RWPE1 (cell line): Measurements from ENCODE around the gene CDO1.

ENCODE experiments used
- CTCF ChIA-PET: fragments of 350-600 bp; sonication (Branson Sonifier 250); formaldehyde crosslinking; extraction: SDS; loops from one replicate; lab custom pipeline; 2021; lab: Yijun Ruan, JAX
- POLR2A ChIA-PET: fragments of 400-600 bp; formaldehyde crosslinking; extraction: SDS; loops from one replicate; lab custom pipeline; 2020; ENCODE audit warnings: antibody characterized with exemption; ENCODE audit not compliant: low non-redundant PET; lab: Yijun Ruan, JAX
- DNase-seq: peaks from one replicate; pipeline ENCODE4 v3.0.0; 2012; ENCODE audit warnings: low spot score
- H3K27ac ChIP-seq: fragments of 450-650 bp; 2 replicates; pipeline ENCODE4 v1.5.1; 2017
- TF ChIP-seq, protein P1 (sequence below): fragments of 450-650 bp; conservative IDR thresholded peaks from 2 replicates; pipeline ENCODE4 v1.5.1; 2017; ENCODE audit warnings: low read depth, mild to moderate bottlenecking

CDO1 gene

GRCh38 chr5:115770466-115770865 is 46.0 kb downstream of the CDO1 start:
- H3K27ac ChIP-seq = no peak overlapping the region
- TF ChIP-seq, protein P1, sequence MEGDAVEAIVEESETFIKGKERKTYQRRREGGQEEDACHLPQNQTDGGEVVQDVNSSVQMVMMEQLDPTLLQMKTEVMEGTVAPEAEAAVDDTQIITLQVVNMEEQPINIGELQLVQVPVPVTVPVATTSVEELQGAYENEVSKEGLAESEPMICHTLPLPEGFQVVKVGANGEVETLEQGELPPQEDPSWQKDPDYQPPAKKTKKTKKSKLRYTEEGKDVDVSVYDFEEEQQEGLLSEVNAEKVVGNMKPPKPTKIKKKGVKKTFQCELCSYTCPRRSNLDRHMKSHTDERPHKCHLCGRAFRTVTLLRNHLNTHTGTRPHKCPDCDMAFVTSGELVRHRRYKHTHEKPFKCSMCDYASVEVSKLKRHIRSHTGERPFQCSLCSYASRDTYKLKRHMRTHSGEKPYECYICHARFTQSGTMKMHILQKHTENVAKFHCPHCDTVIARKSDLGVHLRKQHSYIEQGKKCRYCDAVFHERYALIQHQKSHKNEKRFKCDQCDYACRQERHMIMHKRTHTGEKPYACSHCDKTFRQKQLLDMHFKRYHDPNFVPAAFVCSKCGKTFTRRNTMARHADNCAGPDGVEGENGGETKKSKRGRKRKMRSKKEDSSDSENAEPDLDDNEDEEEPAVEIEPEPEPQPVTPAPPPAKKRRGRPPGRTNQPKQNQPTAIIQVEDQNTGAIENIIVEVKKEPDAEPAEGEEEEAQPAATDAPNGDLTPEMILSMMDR = no peak
- ChIA-PET CTCF (interaction anchor here (0.6 kb wide), 2 partner anchors 41 to 802 kb away, joined by 4 to 5 read pairs; no protein-coding TSS in a partner anchor), POLR2A (no interaction called here)
- no peak for DNase-seq

GRCh38 chr5:115767424-115767823 is 49.0 kb downstream of the CDO1 start:
- no peak for DNase-seq
- ChIA-PET CTCF (interaction anchor here (0.5 to 0.7 kb wide), 2 partner anchors 60 to 217 kb away, joined by 3 to 4 read pairs; no protein-coding TSS in a partner anchor), POLR2A (no interaction called here)
- TF ChIP-seq, protein P1 = no peak
- H3K27ac ChIP-seq = no peak overlapping the region

DNA sequence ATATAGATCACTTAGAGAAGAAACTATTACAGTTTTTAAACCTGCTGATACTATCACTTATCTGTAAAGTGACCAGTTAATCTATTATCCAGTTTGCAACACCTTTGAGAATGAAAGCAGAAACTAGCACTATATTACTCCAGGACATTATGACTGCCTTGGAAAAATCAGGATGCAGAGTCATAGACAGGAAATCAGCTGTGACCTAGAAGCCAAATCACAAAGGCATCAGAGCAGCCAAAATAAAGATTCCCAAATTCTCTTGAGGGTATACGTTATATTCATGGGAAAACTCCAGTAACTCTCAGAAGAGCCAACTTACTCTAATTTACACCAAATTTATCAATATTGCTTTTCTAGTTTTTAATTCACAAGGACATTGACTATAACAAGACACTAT is 49.9 kb downstream of the CDO1 start:
- ChIA-PET POLR2A (no interaction called here), CTCF (no interaction called here)
- no peak for DNase-seq
- H3K27ac ChIP-seq = no peak overlapping the region
- TF ChIP-seq, protein P1 = no peak

- ChIA-PET POLR2A (no interaction called here), CTCF (interaction anchor here (0.6 kb wide), 1 partner anchor 17 kb away, joined by 3 read pairs; no protein-coding TSS in a partner anchor)
- no peak for DNase-seq
Measured at GRCh38 chr5:115758356-115758755, 58.1 kb downstream of the CDO1 start.

GRCh38 chr5:115755675-115756074 is 60.8 kb downstream of the CDO1 start:
- ChIA-PET POLR2A (no interaction called here), CTCF (no interaction called here)
- no peak for DNase-seq
- TF ChIP-seq, protein P1 = no peak
- no peak overlapping the region for H3K27ac ChIP-seq

More at GRCh38 chr5:115758356-115758755, 58.1 kb downstream of the CDO1 start:
- H3K27ac ChIP-seq = no peak overlapping the region
- TF ChIP-seq, protein P1 = no peak
